H1 (cell line): Measurements from ENCODE around the gene OR1E1.

ENCODE experiments used
- CHD2 ChIP-seq: IDR thresholded peaks from 2 replicates; pipeline ENCODE4 v1.6.1; 2012; ENCODE audit warnings: low read length, improper control_type of control experiment
- FOSL1 ChIP-seq: IDR thresholded peaks from 2 replicates; pipeline ENCODE4 v1.6.1; 2011; ENCODE audit warnings: mild to moderate bottlenecking, low read depth, low read length, moderate library complexity; ENCODE audit not compliant: insufficient read depth
- JUND ChIP-seq: IDR thresholded peaks from 2 replicates; pipeline ENCODE4 v1.6.1; 2011; ENCODE audit warnings: mild to moderate bottlenecking, improper control_type of control experiment, low read length
- RAD21 ChIP-seq, 2 experiments: IDR thresholded peaks in 1 of 2; conservative IDR thresholded peaks in 1 of 2; 2 replicates each; pipeline ENCODE4 v1.6.1; 2011; ENCODE audit warnings: low read depth in 2 of 2, low read length in 2 of 2, improper control_type of control experiment in 1 of 2, inconsistent platforms in 1 of 2, mild to moderate bottlenecking in 1 of 2, moderate library complexity in 1 of 2
- YY1 ChIP-seq: IDR thresholded peaks from 2 replicates; pipeline ENCODE4 v1.6.1; 2011; ENCODE audit warnings: low read depth, mild to moderate bottlenecking, low read length
- TF ChIP-seq, protein P1 (sequence below), 3 experiments: IDR thresholded peaks; 1 replicate in 2 of 3; 2 replicates in 1 of 3; pipeline versions ENCODE4 v1.5.1 to v1.6.1; 2011; ENCODE audit warnings: low read length in 3 of 3, mild to moderate bottlenecking in 3 of 3, inconsistent platforms in 2 of 3, low read depth in 1 of 3, moderate library complexity in 1 of 3; ENCODE audit not compliant: insufficient read depth in 1 of 3; ENCODE audit errors: control extremely low read depth in 1 of 3
- TF ChIP-seq, protein P2 (sequence below): IDR thresholded peaks from 2 replicates; pipeline ENCODE4 v1.6.1; 2012; ENCODE audit warnings: inconsistent platforms

DNA sequence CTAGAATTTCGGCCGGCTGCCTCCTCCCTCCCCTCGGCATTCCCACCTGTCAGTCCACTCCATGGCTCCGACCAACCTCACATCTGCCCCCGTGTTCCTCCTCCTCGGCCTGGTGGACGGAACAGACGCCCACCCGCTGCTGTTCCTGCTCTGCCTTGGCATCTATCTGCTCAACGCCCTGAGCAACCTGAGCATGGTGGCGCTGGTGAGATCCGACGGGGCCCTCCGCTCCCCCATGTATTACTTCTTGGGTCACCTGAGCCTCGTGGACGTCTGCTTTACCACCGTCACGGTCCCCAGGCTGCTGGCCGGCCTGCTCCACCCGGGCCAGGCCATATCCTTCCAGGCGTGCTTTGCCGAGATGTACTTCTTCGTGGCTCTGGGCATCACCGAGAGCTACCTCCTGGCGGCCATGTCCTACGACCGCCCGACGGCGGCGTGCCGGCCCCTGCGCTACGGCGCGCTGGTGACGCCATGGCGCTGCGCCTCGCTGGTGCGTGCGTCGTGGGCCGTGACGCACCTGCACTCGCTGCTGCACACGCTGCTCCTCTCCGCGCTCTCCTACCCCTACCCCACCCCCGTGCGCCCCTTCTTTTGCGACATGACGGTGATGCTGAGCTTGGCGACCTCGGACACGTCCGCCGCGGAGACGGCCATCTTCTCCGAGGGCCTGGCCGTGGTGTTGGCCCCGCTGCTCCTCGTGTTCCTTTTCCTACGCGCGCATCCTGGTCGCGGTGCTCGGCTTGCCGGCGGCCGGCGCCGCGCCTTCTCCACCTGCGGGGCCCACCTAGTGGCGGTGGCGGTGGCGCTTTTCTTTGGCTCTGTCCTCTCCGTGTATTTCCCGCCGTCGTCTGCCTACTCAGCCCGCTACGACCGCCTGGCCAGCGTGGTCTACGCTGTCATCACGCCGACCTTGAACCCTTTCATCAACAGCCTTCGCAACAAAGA lies 12.1 kb downstream of the OR1E1 start, which contains the start of gene OR3A2:
- TF ChIP-seq, protein P1, sequence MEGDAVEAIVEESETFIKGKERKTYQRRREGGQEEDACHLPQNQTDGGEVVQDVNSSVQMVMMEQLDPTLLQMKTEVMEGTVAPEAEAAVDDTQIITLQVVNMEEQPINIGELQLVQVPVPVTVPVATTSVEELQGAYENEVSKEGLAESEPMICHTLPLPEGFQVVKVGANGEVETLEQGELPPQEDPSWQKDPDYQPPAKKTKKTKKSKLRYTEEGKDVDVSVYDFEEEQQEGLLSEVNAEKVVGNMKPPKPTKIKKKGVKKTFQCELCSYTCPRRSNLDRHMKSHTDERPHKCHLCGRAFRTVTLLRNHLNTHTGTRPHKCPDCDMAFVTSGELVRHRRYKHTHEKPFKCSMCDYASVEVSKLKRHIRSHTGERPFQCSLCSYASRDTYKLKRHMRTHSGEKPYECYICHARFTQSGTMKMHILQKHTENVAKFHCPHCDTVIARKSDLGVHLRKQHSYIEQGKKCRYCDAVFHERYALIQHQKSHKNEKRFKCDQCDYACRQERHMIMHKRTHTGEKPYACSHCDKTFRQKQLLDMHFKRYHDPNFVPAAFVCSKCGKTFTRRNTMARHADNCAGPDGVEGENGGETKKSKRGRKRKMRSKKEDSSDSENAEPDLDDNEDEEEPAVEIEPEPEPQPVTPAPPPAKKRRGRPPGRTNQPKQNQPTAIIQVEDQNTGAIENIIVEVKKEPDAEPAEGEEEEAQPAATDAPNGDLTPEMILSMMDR (IDR thresholded peaks at IDR 0.05; ENCODE audit: control extremely low read depth in 1 of 3, insufficient read depth in 1 of 3, low read depth in 1 of 3, low read length in 3 of 3) = no peak
- TF ChIP-seq, protein P2, sequence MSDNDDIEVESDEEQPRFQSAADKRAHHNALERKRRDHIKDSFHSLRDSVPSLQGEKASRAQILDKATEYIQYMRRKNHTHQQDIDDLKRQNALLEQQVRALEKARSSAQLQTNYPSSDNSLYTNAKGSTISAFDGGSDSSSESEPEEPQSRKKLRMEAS = no peak
- no peak for TF ChIP-seq RAD21 (IDR thresholded peaks at IDR 0.05 in 1 of 2, conservative IDR thresholded peaks at IDR 0.05 in 1 of 2; ENCODE audit: low read depth in 2 of 2, low read length in 2 of 2)
- no peak for TF ChIP-seq JUND
- no peak for TF ChIP-seq FOSL1
- TF ChIP-seq CHD2 = no peak
- TF ChIP-seq YY1 = no peak
